Small intestine (tissue), 16 donors: Measurements from ENCODE around the gene CCDC124. TPM values are rescaled to one million over a fixed set of nuclear protein-coding genes. Genes with fewer than 3 reads are reported as not detected.
"Not testable (repeated sequence)": the region's sequence is repeated elsewhere in the genome, so short reads cannot be mapped to it uniquely, and the experiment has no call there.

ENCODE experiments used
- DNase-seq, 2 donors: peaks; one replicate each; pipeline versions ENCODE4 v3.0.0 to v3.0.0-alpha.2; 2013
- FAIRE-seq: peaks from 2 replicates; lab custom pipeline; 2012; peaks lifted over from hg19 to GRCh38; lab: Jason Lieb, UNC
- H3K27ac ChIP-seq, 3 donors: one replicate each; pipeline ENCODE4 v1.5.1; 2013; ENCODE audit warnings: low read length in 2 of 3, mild to moderate bottlenecking in 2 of 3, control low read depth in 1 of 3, inconsistent platforms in 1 of 3, low read depth in 1 of 3, moderate library complexity in 1 of 3
- H3K27me3 ChIP-seq, 3 donors: one replicate each; pipeline ENCODE4 v1.6.1; 2013; ENCODE audit warnings: low read length in 3 of 3, inconsistent platforms in 1 of 3; ENCODE audit not compliant: control insufficient read depth in 3 of 3, insufficient read depth in 3 of 3
- H3K36me3 ChIP-seq, 3 donors: one replicate each; pipeline ENCODE4 v1.6.1; 2013; ENCODE audit warnings: low read length in 3 of 3, inconsistent platforms in 1 of 3, low read depth in 1 of 3, mild to moderate bottlenecking in 1 of 3, moderate library complexity in 1 of 3; ENCODE audit not compliant: control insufficient read depth in 3 of 3, insufficient read depth in 2 of 3
- H3K4me1 ChIP-seq, 3 donors: one replicate each; pipeline ENCODE4 v1.6.1; 2013; ENCODE audit warnings: low read length in 2 of 3, inconsistent platforms in 1 of 3, low read depth in 1 of 3, mild to moderate bottlenecking in 1 of 3, moderate library complexity in 1 of 3; ENCODE audit not compliant: control insufficient read depth in 3 of 3, insufficient read depth in 2 of 3
- H3K4me3 ChIP-seq, 3 donors: one replicate each; pipeline ENCODE4 v1.5.1; 2013; ENCODE audit warnings: low read length in 3 of 3, control low read depth in 1 of 3, inconsistent platforms in 1 of 3, low read depth in 1 of 3, mild to moderate bottlenecking in 1 of 3, moderate library complexity in 1 of 3
- H3K9me3 ChIP-seq, 2 donors: one replicate each; pipeline ENCODE4 v1.6.1; 2013; ENCODE audit warnings: low read depth in 1 of 2, low read length in 1 of 2; ENCODE audit not compliant: control insufficient read depth in 2 of 2, insufficient read depth in 1 of 2
- WGBS, 3 donors: extraction: QIAGEN DNeasy Blood & Tissue Kit; methylation state at CpG; one replicate each; pipeline ENCODE4 v1.1.7; 2013; 5-methylcytosine and 5-hydroxymethylcytosine counted together
- long read RNA-seq, 10 donors: transcript quantifications; one replicate each; lab custom pipeline, GENCODE V29; 2026
- polyA plus RNA-seq, 4 donors: library from polyadenylated mRNA; stranded (reverse) in 3 of 4; unstranded in 1 of 4; fragments of 200-250 nt in 3 of 4; fragments of 120-200 nt in 1 of 4; gene quantifications; one replicate each; pipeline versions ENCODE4 v1.2.1 to v1.2.3, GENCODE V29; 2013
- donor health status: healthy with polysubstance abuse.
- donor health status: control.
- donor health status: control.
- donor health status: Bipolar disorder and iron deficiency.
- donor health status: healthy.

CCDC124 gene, protein sequence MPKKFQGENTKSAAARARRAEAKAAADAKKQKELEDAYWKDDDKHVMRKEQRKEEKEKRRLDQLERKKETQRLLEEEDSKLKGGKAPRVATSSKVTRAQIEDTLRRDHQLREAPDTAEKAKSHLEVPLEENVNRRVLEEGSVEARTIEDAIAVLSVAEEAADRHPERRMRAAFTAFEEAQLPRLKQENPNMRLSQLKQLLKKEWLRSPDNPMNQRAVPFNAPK
- 100 to 1,000 TPM in 1 of 4 donors, 10 to 100 TPM in 3; 42.2 to 111 (median 67.7) TPM for polyA plus RNA-seq
- long read RNA-seq, donor 1, result 0 reads
- long read RNA-seq, donor 2, transcript CCDC124-201 (5 exons, 938 nt), result major isoform, 8 of 8 reads
- long read RNA-seq, donor 2, partial matches to known transcripts, result 0 of 8 reads
- long read RNA-seq, donor 2, other reads (novel, unspliced or antisense), result 0 of 8 reads
- long read RNA-seq, donor 3, transcript CCDC124-201 (5 exons, 938 nt), result major isoform, 11 of 21 reads
- long read RNA-seq, donor 3, partial matches to known transcripts, result 8 of 21 reads
- long read RNA-seq, donor 3, other reads (novel, unspliced or antisense), result 0 of 21 reads
- long read RNA-seq, donor 4, partial matches to known transcripts, result 0 of 2 reads
- long read RNA-seq, donor 4, other reads (novel, unspliced or antisense), result 0 of 2 reads
- long read RNA-seq, donor 5, transcript CCDC124-201 (5 exons, 938 nt), result major isoform, 6 of 6 reads
- long read RNA-seq, donor 5, partial matches to known transcripts, result 0 of 6 reads
- long read RNA-seq, donor 5, other reads (novel, unspliced or antisense), result 0 of 6 reads
- long read RNA-seq, donor 6, transcript CCDC124-201 (5 exons, 938 nt), result major isoform, 12 of 21 reads
- long read RNA-seq, donor 6, partial matches to known transcripts, result 9 of 21 reads
- long read RNA-seq, donor 6, other reads (novel, unspliced or antisense), result 0 of 21 reads
- long read RNA-seq, donor 7, transcript CCDC124-201 (5 exons, 938 nt), result major isoform, 41 of 64 reads
- long read RNA-seq, donor 7, partial matches to known transcripts, result 22 of 64 reads
- long read RNA-seq, donor 7, other reads (novel, unspliced or antisense), result 0 of 64 reads
- long read RNA-seq, donor 8, partial matches to known transcripts, result 0 of 2 reads
- long read RNA-seq, donor 8, other reads (novel, unspliced or antisense), result 0 of 2 reads
- long read RNA-seq, donor 9, transcript CCDC124-201 (5 exons, 938 nt), result major isoform, 6 of 6 reads
- long read RNA-seq, donor 9, partial matches to known transcripts, result 0 of 6 reads
- long read RNA-seq, donor 9, other reads (novel, unspliced or antisense), result 0 of 6 reads
- long read RNA-seq, donor 10, transcript CCDC124-201 (5 exons, 938 nt), result major isoform, 19 of 33 reads
- long read RNA-seq, donor 10, partial matches to known transcripts, result 14 of 33 reads
- long read RNA-seq, donor 10, other reads (novel, unspliced or antisense), result 0 of 33 reads

- FAIRE-seq, result no peak
- Histone ChIP-seq H3K36me3 (peaks cover 0 to 15% (median 0%) of the 10 kb centered on the region in 3 donors), H3K4me3 (peak within 1 kb of the TSS; percentile 71 to 89 (median 72)), H3K4me1 (peaks cover 0 to 5% (median 4%) of the 10 kb centered on the region in 3 donors), H3K9me3 (no peaks in the 10 kb centered on the region), H3K27ac (peak within 1 kb of the TSS; percentile 17 to 93 (median 80)), H3K27me3 (peaks cover 0 to 10% (median 0%) of the 10 kb centered on the region in 3 donors)
- peak; percentile 92 to 97 for DNase-seq
- WGBS, 3 donors, result 0 to 1% (median 1%) methylated on average over 54 to 64 of the region's 64 CpGs
Observed at GRCh38 chr19:17932485-17933338, at the start of gene CCDC124. TSS of gene CCDC124 (plus strand) at chr19:17933015. CDS start at chr19:17936421, 3,406 bp downstream.

- DNase-seq, result no peak
- 77 to 82% (median 77%) methylated on average over 30 to 33 of the region's 33 CpGs for WGBS, 3 donors
Observed at GRCh38 chr19:17883627-17884410, 49.0 kb upstream of the CCDC124 start.

DNA sequence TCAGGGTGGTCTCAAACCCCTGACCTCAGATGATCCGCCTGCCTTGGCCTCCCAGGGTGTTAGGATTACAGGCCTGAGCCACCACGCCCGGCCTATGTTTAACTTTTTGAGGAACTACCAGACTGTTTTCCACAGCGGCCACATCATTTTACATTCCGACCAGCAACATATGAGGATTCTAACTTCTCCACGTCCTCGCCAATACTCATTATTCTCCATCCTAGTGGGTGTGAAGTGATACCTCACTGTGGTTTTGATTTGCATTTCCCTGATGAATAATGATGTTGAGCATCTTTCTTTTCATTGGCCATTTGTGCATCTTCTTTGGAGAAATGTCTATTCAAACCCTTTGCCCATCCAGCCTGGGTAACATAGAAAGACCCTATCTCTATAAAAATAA is 46.3 kb upstream of the CCDC124 start:
- 61 to 81% (median 71%) methylated on average over 7 of the region's 7 CpGs for WGBS, 3 donors
- no peaks in the 10 kb centered on the region for H3K27me3 ChIP-seq
- H3K9me3 ChIP-seq, result peaks cover 0 to 2% of the 10 kb centered on the region in 2 donors
- FAIRE-seq, result no peak
- no peaks in the 10 kb centered on the region for H3K36me3 ChIP-seq
- no peak overlapping the region for H3K4me3 ChIP-seq
- DNase-seq, result no peak
- H3K4me1 ChIP-seq, result no peaks in the 10 kb centered on the region
- no peak overlapping the region for H3K27ac ChIP-seq

More at GRCh38 chr19:17883627-17884410, 49.0 kb upstream of the CCDC124 start:
- Histone ChIP-seq H3K27ac (no peak overlapping the region), H3K9me3 (no peaks in the 10 kb centered on the region), H3K36me3 (no peaks in the 10 kb centered on the region), H3K4me1 (no peaks in the 10 kb centered on the region), H3K4me3 (no peak overlapping the region), H3K27me3 (no peaks in the 10 kb centered on the region)
- FAIRE-seq, result no peak

DNA sequence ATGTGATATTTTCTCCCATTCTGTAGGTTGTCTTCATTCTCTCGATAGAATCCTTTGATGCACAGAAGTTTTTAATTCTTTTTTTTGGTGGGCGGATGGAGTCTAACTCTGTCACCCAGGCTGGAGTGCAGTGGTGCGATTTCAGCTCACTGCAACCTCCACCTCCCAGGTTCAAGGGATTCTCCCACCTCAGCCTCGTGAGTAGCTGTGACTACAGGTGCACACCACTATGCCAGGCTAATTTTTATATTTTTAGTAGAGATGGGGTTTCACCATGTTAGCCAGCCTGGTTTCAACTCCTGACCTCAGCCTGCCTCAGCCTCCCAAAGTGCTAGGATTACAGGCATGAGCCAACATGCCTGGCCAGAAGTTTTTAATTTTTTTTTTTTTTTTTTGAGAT is 45.6 kb upstream of the CCDC124 start:
- not testable (repeated sequence) for H3K27me3 ChIP-seq, H3K36me3 ChIP-seq

GRCh38 chr19:17888260-17888659 is 44.6 kb upstream of the CCDC124 start:
- Histone ChIP-seq H3K27me3 (no peaks in the 10 kb centered on the region), H3K36me3 (no peaks in the 10 kb centered on the region), H3K4me1 (no peaks in the 10 kb centered on the region), H3K4me3 (no peak overlapping the region), H3K27ac (no peak overlapping the region), H3K9me3 (peaks cover 0 to 2% of the 10 kb centered on the region in 2 donors)
- DNase-seq (no peak), FAIRE-seq (no peak)
- WGBS, 3 donors, result 47 to 69% (median 58%) methylated on average over 7 of the region's 7 CpGs

More for the DNA sequence above, 45.6 kb upstream of the CCDC124 start:
- not testable (repeated sequence) for H3K4me1 ChIP-seq, H3K4me3 ChIP-seq, FAIRE-seq, DNase-seq, H3K27ac ChIP-seq, H3K9me3 ChIP-seq
- WGBS, 3 donors, result 78 to 86% (median 81%) methylated on average over 4 of the region's 4 CpGs

- FAIRE-seq, result no peak
- Histone ChIP-seq H3K9me3 (peaks cover 0 to 2% of the 10 kb centered on the region in 2 donors), H3K27ac (no peak overlapping the region), H3K4me3 (no peak overlapping the region), H3K27me3 (no peaks in the 10 kb centered on the region), H3K4me1 (no peaks in the 10 kb centered on the region), H3K36me3 (no peaks in the 10 kb centered on the region)
- DNase-seq, result peak in 1 of 2 donors; percentile 61
- WGBS, 3 donors, result 28 to 38% (median 34%) methylated on average over 18 of the region's 18 CpGs
Observed at GRCh38 chr19:17889609-17890214, 43.1 kb upstream of the CCDC124 start.
